H1 (cell line): Measurements from ENCODE around the gene THEM5. TPM values are rescaled to one million over a fixed set of nuclear protein-coding genes. Genes with fewer than 3 reads are reported as not detected.

Source experiments
- CBX8 ChIP-seq: fragments of 300-800, 300-1000 bp; sonication (generic); IDR thresholded peaks from 2 replicates; pipeline ENCODE4 v1.7.1; 2016; ENCODE audit warnings: low read depth, low read length, borderline replicate concordance
- GTF2F1 ChIP-seq: IDR thresholded peaks from 2 replicates; pipeline ENCODE4 v1.6.1; 2012; ENCODE audit warnings: low read depth, low read length, improper control_type of control experiment, borderline replicate concordance
- polyA plus RNA-seq, 7 experiments: library from polyadenylated mRNA; depleted of rRNA in 3 of 7; stranded (reverse) in 5 of 7; unstranded in 2 of 7; fragments of >200 nt in 5 of 7; fragments of 200-250 nt in 2 of 7; gene quantifications; 1 replicate in 5 of 7; 2 replicates in 1 of 7; 4 replicates in 1 of 7; pipeline versions ENCODE4 v1.2.1 to v1.2.3, GENCODE V29; 2011 to 2013; ENCODE audit warnings: missing spikeins in 2 of 7, mixed read lengths in 2 of 7
- total RNA-seq: library from RNA; stranded (reverse); fragmentation: NEBNext Ultra II Directional; extraction: Animal tissue kit (Norgen Biotek cat#: 25700); gene quantifications from 2 replicates; pipeline ENCODE4 v1.2.1, GENCODE V29; 2021

THEM5 gene
- total and polyA plus RNA-seq, 2 of the 8 experiments (the other 6 are each of a cell fraction or from before 2014, with no cell fraction given) = not detected

DNA sequence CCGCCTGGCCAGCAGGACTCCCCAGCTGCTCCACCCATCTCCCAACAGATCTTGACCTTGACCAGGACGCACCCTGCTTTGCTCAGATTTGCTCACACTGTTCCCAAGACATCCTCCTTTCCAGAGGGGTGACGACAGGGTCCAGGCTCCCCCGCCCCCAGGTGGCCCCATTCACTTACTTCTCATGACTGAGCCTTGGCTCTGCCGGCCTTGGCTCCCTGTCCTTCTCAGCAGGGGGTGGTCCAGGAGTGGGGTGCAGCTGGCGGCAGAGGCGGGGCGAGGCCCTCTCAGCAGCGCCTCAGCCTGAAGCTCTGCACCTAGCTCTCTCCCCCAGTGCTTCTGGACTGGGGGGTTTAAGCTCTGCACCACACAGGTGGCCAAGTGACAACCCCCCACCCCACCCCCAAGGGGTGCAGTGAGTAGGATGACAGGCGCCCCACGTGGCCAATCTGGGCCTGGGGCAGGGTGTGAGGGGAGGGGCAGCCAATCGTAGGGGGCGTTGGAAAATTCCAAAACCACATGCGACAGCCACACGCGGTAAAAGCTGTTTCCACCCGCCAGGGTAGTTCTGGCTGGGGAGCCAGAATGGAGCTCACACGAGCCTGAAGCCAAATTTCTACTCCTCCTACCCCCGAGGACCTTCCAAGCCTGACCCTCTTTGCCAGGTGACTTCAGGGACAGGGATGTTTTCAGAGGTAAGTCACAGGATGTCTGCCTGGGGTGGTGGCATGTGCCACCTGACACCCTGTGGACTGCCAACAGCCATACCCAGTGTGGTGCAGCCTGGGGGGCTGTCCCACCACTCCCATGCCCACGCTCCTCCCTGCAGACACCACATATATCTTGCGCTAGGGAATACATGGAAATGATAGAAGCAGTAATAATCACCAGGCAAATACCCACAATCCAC lies 27.5 kb downstream of the THEM5 start (continued):
- TF ChIP-seq GTF2F1 (no peak), CBX8 (no peak)
